SK-N-SH (cell line): ENCODE results near the gene ZDHHC12. TPM values are rescaled to one million over a fixed set of nuclear protein-coding genes. Genes with fewer than 3 reads are reported as not detected.
"Not testable (repeated sequence)": the region's sequence is repeated elsewhere in the genome, so short reads cannot be mapped to it uniquely, and the experiment has no call there.

Experiments used
- CTCF ChIA-PET: fragments of 300-600, 350-600 bp; formaldehyde crosslinking; extraction: SDS; loops from one replicate; lab custom pipeline; 2021; lab: Yijun Ruan, JAX
- POLR2A ChIA-PET: fragments of 350-600 bp; sonication (Branson Sonifier 250); formaldehyde crosslinking; extraction: SDS; loops from one replicate; lab custom pipeline; 2020; ENCODE audit warnings: antibody characterized with exemption, inconsistent platforms; lab: Yijun Ruan, JAX
- DNase-seq: peaks from one replicate; pipeline ENCODE4 v3.0.0; 2012
- H2AFZ ChIP-seq: fragments of 200-600 bp; sonication (generic); 2 replicates; pipeline ENCODE4 v1.8.1; 2016; ENCODE audit warnings: antibody characterized with exemption, mild to moderate bottlenecking, low read depth
- H3F3A ChIP-seq: fragments of 200-600 bp; sonication (generic); replicated peaks from 2 replicates; pipeline ENCODE3; 2016; ENCODE audit warnings: antibody characterized with exemption, mild to moderate bottlenecking; ENCODE audit not compliant: insufficient read depth
- H3K27ac ChIP-seq, 2 experiments: fragments of 200-500 bp in 1 of 2; fragments of 200-600 bp in 1 of 2; sonication (Bioruptor generic) in 1 of 2; sonication (generic), shearing (Covaris generic) in 1 of 2; 2 replicates each; pipeline versions ENCODE4 v1.5.1 to v1.6.1; 2014 to 2016; ENCODE audit warnings: low read depth in 2 of 2, inconsistent platforms in 1 of 2, low read length in 1 of 2, mild to moderate bottlenecking in 1 of 2, mixed read lengths in 1 of 2
- H3K27me3 ChIP-seq: fragments of 200-600 bp; sonication (generic), shearing (Covaris generic); 2 replicates; pipeline ENCODE4 v1.6.1; 2016; ENCODE audit warnings: mixed run types; ENCODE audit not compliant: insufficient read depth
- H3K36me3 ChIP-seq, 2 experiments: fragments of 200-500 bp in 1 of 2; fragments of 200-600 bp in 1 of 2; sonication (Bioruptor generic) in 1 of 2; sonication (generic) in 1 of 2; replicated peaks in 1 of 2; 2 replicates each; pipeline versions ENCODE3 to v1.5.1; 2014 to 2016; ENCODE audit warnings: low read length in 1 of 2, mild to moderate bottlenecking in 1 of 2; ENCODE audit not compliant: insufficient read depth in 2 of 2, control insufficient read depth in 1 of 2
- H3K4me1 ChIP-seq, 2 experiments: fragments of 200-500 bp in 1 of 2; fragments of 200-600 bp in 1 of 2; sonication (Bioruptor generic) in 1 of 2; sonication (generic), shearing (Covaris generic) in 1 of 2; 2 replicates each; pipeline versions ENCODE4 v1.5.1 to v1.6.1; 2014 to 2016; ENCODE audit warnings: low read depth in 1 of 2, low read length in 1 of 2, mixed run types in 1 of 2; ENCODE audit not compliant: insufficient read depth in 2 of 2, control insufficient read depth in 1 of 2
- H3K4me2 ChIP-seq: fragments of 200-600 bp; sonication (generic), shearing (Covaris generic); 2 replicates; pipeline ENCODE4 v1.6.1; 2017; ENCODE audit warnings: mixed run types
- H3K4me3 ChIP-seq, 2 experiments: fragments of 200-500 bp in 1 of 2; fragments of 200-600 bp in 1 of 2; sonication (Bioruptor generic) in 1 of 2; sonication (generic), shearing (Covaris generic) in 1 of 2; 2 replicates each; pipeline versions ENCODE4 v1.5.1 to v1.8.1; 2014 to 2016; ENCODE audit warnings: low read depth in 2 of 2, inconsistent platforms in 1 of 2, low read length in 1 of 2, mild to moderate bottlenecking in 1 of 2, mixed read lengths in 1 of 2, moderate library complexity in 1 of 2
- H3K79me2 ChIP-seq: fragments of 200-600 bp; sonication (generic); 2 replicates; pipeline ENCODE4 v1.8.1; 2017; ENCODE audit warnings: mild to moderate bottlenecking; ENCODE audit not compliant: insufficient read depth
- H3K9ac ChIP-seq: fragments of 200-600 bp; sonication (generic); 2 replicates; pipeline ENCODE4 v1.6.1; 2017; ENCODE audit warnings: mixed run types
- H3K9me2 ChIP-seq: fragments of 200-600 bp; sonication (generic); 2 replicates; pipeline ENCODE4 v1.6.1; 2017; ENCODE audit warnings: mixed run types
- H3K9me3 ChIP-seq: fragments of 200-600 bp; sonication (generic); 2 replicates; pipeline ENCODE4 v1.6.1; 2017; ENCODE audit warnings: mixed run types, mild to moderate bottlenecking, moderate library complexity
- H4K20me1 ChIP-seq: fragments of 200-600 bp; sonication (generic); 2 replicates; pipeline ENCODE4 v1.6.1; 2017; ENCODE audit warnings: mild to moderate bottlenecking, mixed run types; ENCODE audit not compliant: insufficient read depth
- FOXJ3 ChIP-seq: sonication (generic); formaldehyde crosslinking; IDR thresholded peaks from 2 replicates; pipeline ENCODE4 v1.5.1; 2020; ENCODE audit warnings: mild to moderate bottlenecking, missing genetic modification reagents
- FOXM1 ChIP-seq: IDR thresholded peaks from 2 replicates; pipeline ENCODE4 v1.4.0; 2012; ENCODE audit warnings: low read depth, mild to moderate bottlenecking
- GABPA ChIP-seq: IDR thresholded peaks from 2 replicates; pipeline ENCODE4 v1.4.0; 2012; ENCODE audit warnings: low read depth, mild to moderate bottlenecking
- IRF3 ChIP-seq: fragments of 150-350 bp; IDR thresholded peaks from 2 replicates; pipeline ENCODE4 v1.6.1; 2016; ENCODE audit warnings: mild to moderate bottlenecking, low read depth, low read length
- MEF2A ChIP-seq: IDR thresholded peaks from 2 replicates; pipeline ENCODE4 v1.4.0; 2012; ENCODE audit warnings: low read depth, borderline replicate concordance
- PBX3 ChIP-seq: IDR thresholded peaks from 2 replicates; pipeline ENCODE4; 2012
- POLR2AphosphoS5 ChIP-seq: IDR thresholded peaks from 2 replicates; pipeline ENCODE4 v1.6.1; 2012; ENCODE audit warnings: low read depth, low read length
- RAD21 ChIP-seq: IDR thresholded peaks from 2 replicates; pipeline ENCODE4 v1.6.1; 2012; ENCODE audit warnings: mild to moderate bottlenecking, low read length
- RCOR1 ChIP-seq: fragments of 150-350 bp; IDR thresholded peaks from 2 replicates; pipeline ENCODE4 v1.6.1; 2017; ENCODE audit warnings: antibody characterized with exemption, low read length
- TCF12 ChIP-seq: IDR thresholded peaks from 2 replicates; pipeline ENCODE4 v1.4.0; 2012
- YY1 ChIP-seq: IDR thresholded peaks from 2 replicates; pipeline ENCODE4 v1.4.0; 2012; ENCODE audit warnings: low read depth, mild to moderate bottlenecking
- WGBS: methylation state at CpG from one replicate; pipeline ENCODE4 v1.1.6; 2017; ENCODE audit warnings: low lambda C conversion rate; 5-methylcytosine and 5-hydroxymethylcytosine counted together
- polyA plus RNA-seq, 3 experiments: library from polyadenylated mRNA; depleted of rRNA; stranded (reverse); fragments of >200 nt; gene quantifications; 2 replicates each; pipeline ENCODE4 v1.2.3, GENCODE V29; 2012

Gene ZDHHC12
- polyA plus RNA-seq, 1 of the 3 experiments (the other 2 are of a cell fraction): 51.3 TPM

GRCh38 chr9:128693738-128694137 lies 30.2 kb downstream of the ZDHHC12 start:
- Histone ChIP-seq H3F3A (peaks cover 30% of the 10 kb centered on the region), H4K20me1 (peaks cover 38% of the 10 kb centered on the region), H3K36me3 (peaks cover 54 to 59% of the 10 kb centered on the region in 2 experiments), H3K79me2 (peaks cover 45% of the 10 kb centered on the region)
- H3K9me3 ChIP-seq, H3K4me3 ChIP-seq, DNase-seq, H3K9me2 ChIP-seq, POLR2A ChIA-PET, H3K4me1 ChIP-seq, H3K27me3 ChIP-seq, H3K9ac ChIP-seq, H2AFZ ChIP-seq, H3K4me2 ChIP-seq, H3K27ac ChIP-seq: not testable (repeated sequence)
- 94% methylated on average over 3 of the region's 3 CpGs for WGBS
- CTCF ChIA-PET: interaction anchor here (1.5 to 9.1 kb wide), 2 partner anchors 9 to 13 kb away, joined by 5 to 64 read pairs; partner anchors contain the start of gene PKN3

- H4K20me1 ChIP-seq: peaks cover 38% of the 10 kb centered on the region
- H3K4me3 ChIP-seq: peak overlapping the region; percentile 76 to 97
- no peaks in the 10 kb centered on the region for H3K9me3 ChIP-seq
- ChIA-PET POLR2A (no interaction called here), CTCF (interaction anchor here (0.7 to 9.1 kb wide), 3 partner anchors 12 to 99 kb away, joined by 3 to 64 read pairs (median 3); partner anchors contain the start of gene PKN3)
- peak overlapping the region; percentile 90 for H3K4me2 ChIP-seq
- H3K27ac ChIP-seq: peak overlapping the region; percentile 57 to 82; a peak in 3 of 4 replicates
- 3% methylated on average over 5 of the region's 5 CpGs for WGBS
- H3K36me3 ChIP-seq: peaks cover 40 to 47% of the 10 kb centered on the region in 2 experiments
- H3K9me2 ChIP-seq: no peaks in the 10 kb centered on the region
- peaks cover 45% of the 10 kb centered on the region for H3K79me2 ChIP-seq
- peaks cover 23% of the 10 kb centered on the region for H3F3A ChIP-seq
- no peak for DNase-seq
- TF ChIP-seq FOXJ3 (CRISPR knock-in tag) (no peak), RAD21 (no peak), MEF2A (no peak), GABPA (no peak), TCF12 (no peak), PBX3 (no peak), IRF3 (no peak), RCOR1 (no peak), FOXM1 (no peak), YY1 (no peak), POLR2AphosphoS5 (no peak)
- TF ChIP-seq, all 33 proteins: peak for 0
- Histone ChIP-seq H3K9ac (peak overlapping the region; percentile 88), H3K27me3 (no peaks in the 10 kb centered on the region), H2AFZ (no peak overlapping the region), H3K4me1 (peaks cover 3 to 6% of the 10 kb centered on the region in 2 experiments; a peak in 2 of 4 replicates)
Measured at GRCh38 chr9:128690684-128691034, 33.3 kb downstream of the ZDHHC12 start.
